Measurements from ENCODE around the gene CEP112.

The CEP112 gene

GRCh38 chr17:66187718-66188117, 4.2 kb downstream of the CEP112 start:
- no peak for DNase-seq
- no peaks in the 10 kb centered on the region for H3K9me3 ChIP-seq
- H3K27ac ChIP-seq: no peak overlapping the region
- H3K36me3 ChIP-seq: no peaks in the 10 kb centered on the region
- H3K27me3 ChIP-seq: no peaks in the 10 kb centered on the region
- no peak for TF ChIP-seq CTCF (IDR thresholded peaks at IDR 0.05)
- H3K4me3 ChIP-seq: no peak overlapping the region
- intact Hi-C loops (cut with DNase I; ENCODE audit: low total_unique reads): no loop called here
- peaks cover 0 to 33% (median 19%) of the 10 kb centered on the region in 4 donors for H3K4me1 ChIP-seq

GRCh38 chr17:66185862-66186261, 6.1 kb downstream of the CEP112 start:
- Histone ChIP-seq H3K27me3 (no peaks in the 10 kb centered on the region), H3K9me3 (no peaks in the 10 kb centered on the region), H3K27ac (no peak overlapping the region), H3K36me3 (peaks cover 6 to 16% (median 10%) of the 10 kb centered on the region in 3 donors), H3K4me1 (peaks cover 0 to 20% (median 13%) of the 10 kb centered on the region in 4 donors), H3K4me3 (no peak overlapping the region)
- intact Hi-C loops (cut with DNase I; ENCODE audit: low total_unique reads): no loop called here
- no peak for TF ChIP-seq CTCF (IDR thresholded peaks at IDR 0.05)
- DNase-seq: no peak

- no peak for TF ChIP-seq CTCF (IDR thresholded peaks at IDR 0.05)
- intact Hi-C loops (cut with DNase I; ENCODE audit: low total_unique reads): no loop called here
- H3K27ac ChIP-seq: no peak overlapping the region
Measured at GRCh38 chr17:66184392-66184791, 7.5 kb downstream of the CEP112 start.

GRCh38 chr17:66183529-66183928, 8.4 kb downstream of the CEP112 start:
- DNase-seq: no peak
- no peak overlapping the region for H3K4me3 ChIP-seq
- no peaks in the 10 kb centered on the region for H3K4me1 ChIP-seq
- H3K36me3 ChIP-seq: peaks cover 10 to 20% (median 17%) of the 10 kb centered on the region in 3 donors
- intact Hi-C loops (cut with DNase I; ENCODE audit: low total_unique reads): no loop called here
- no peaks in the 10 kb centered on the region for H3K27me3 ChIP-seq
- H3K27ac ChIP-seq: no peak overlapping the region
- H3K9me3 ChIP-seq: no peaks in the 10 kb centered on the region
- no peak for TF ChIP-seq CTCF (IDR thresholded peaks at IDR 0.05)

More at GRCh38 chr17:66184392-66184791, 7.5 kb downstream of the CEP112 start:
- Histone ChIP-seq H3K4me1 (peaks cover 0 to 5% (median 0%) of the 10 kb centered on the region in 4 donors), H3K27me3 (no peaks in the 10 kb centered on the region), H3K4me3 (no peak overlapping the region), H3K36me3 (peaks cover 10 to 20% (median 11%) of the 10 kb centered on the region in 3 donors), H3K9me3 (no peaks in the 10 kb centered on the region)
- DNase-seq: no peak

- no peak for TF ChIP-seq CTCF (IDR thresholded peaks at IDR 0.05)
- no peak for DNase-seq
- intact Hi-C loops (cut with DNase I; ENCODE audit: low total_unique reads): loop anchor here (10.0 kb wide), 1 partner anchor 944 kb away; no protein-coding TSS in a partner anchor
Measured at GRCh38 chr17:66178642-66179041, 13.3 kb downstream of the CEP112 start.

GRCh38 chr17:66177048-66177447, 14.9 kb downstream of the CEP112 start:
- intact Hi-C loops (cut with DNase I; ENCODE audit: low total_unique reads): loop anchor here (10.0 kb wide), 1 partner anchor 942 kb away; no protein-coding TSS in a partner anchor
- TF ChIP-seq CTCF (IDR thresholded peaks at IDR 0.05): no peak
- no peaks in the 10 kb centered on the region for H3K9me3 ChIP-seq
- no peak overlapping the region for H3K4me3 ChIP-seq
- H3K36me3 ChIP-seq: peaks cover 10 to 21% (median 20%) of the 10 kb centered on the region in 3 donors
- H3K27me3 ChIP-seq: no peaks in the 10 kb centered on the region
- H3K27ac ChIP-seq: no peak overlapping the region
- no peak for DNase-seq
- H3K4me1 ChIP-seq: no peaks in the 10 kb centered on the region

More at GRCh38 chr17:66178642-66179041, 13.3 kb downstream of the CEP112 start:
- Histone ChIP-seq H3K27me3 (no peaks in the 10 kb centered on the region), H3K4me3 (no peak overlapping the region), H3K4me1 (no peaks in the 10 kb centered on the region), H3K27ac (no peak overlapping the region), H3K36me3 (peaks cover 10 to 25% (median 20%) of the 10 kb centered on the region in 3 donors), H3K9me3 (no peaks in the 10 kb centered on the region)
